ENCODE measurements around the gene MFSD2B. TPM values are rescaled to one million over a fixed set of nuclear protein-coding genes. Genes with fewer than 3 reads are reported as not detected.
"Not testable (repeated sequence)": the region's sequence is repeated elsewhere in the genome, so short reads cannot be mapped to it uniquely, and the experiment has no call there.

MFSD2B gene
- total RNA-seq, 1 experiment from 2014 or later, result 0.42 TPM

DNA sequence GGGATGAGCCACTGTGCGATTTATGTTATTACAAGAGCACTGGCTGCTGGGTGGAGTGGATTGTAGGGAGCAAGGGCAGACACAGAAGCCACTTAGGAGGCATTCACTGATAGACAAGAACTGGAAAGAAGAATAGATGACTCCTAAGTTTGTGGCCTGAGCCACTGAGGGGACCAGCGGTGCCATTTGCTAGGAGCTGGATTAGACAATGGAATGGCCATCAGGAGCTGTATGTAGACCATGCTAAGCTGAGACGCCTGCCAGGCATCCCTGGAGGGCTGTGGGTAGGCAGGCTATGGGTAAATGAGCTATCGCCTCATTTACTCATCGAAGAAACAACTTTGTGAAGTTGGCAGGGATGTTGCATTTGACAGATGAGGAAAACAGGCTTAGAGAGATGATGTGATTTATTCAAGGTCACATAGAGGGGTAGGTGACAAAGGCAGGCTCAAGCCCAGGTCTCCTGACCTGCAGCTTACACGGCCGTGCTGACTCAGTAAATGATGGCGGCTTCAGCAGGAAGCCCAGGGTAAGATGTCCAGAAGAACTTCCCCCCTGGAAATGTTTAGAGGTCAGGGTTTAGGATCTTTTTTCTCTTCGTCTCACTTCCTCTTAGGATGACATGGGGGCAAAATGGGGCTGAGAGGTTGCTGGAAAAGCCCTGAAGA, 2.8 kb downstream of the MFSD2B start:
- H3K36me3 Mint-ChIP-seq, result no peaks in the 10 kb centered on the region
- no peak for ATAC-seq
- peaks cover 9% of the 10 kb centered on the region for H3K27me3 Mint-ChIP-seq (ENCODE audit: low read depth)
- POLR2A ChIA-PET, result no interaction called here
- CTCF ChIA-PET, result interaction anchor here (0.6 to 2.3 kb wide), 5 partner anchors 47 to 188 kb away, joined by 3 to 11 read pairs (median 3); partner anchors contain the start of genes ATAD2B and SF3B6
- no peak overlapping the region for H3K4me3 Mint-ChIP-seq
- H3K9me3 Mint-ChIP-seq, result no peaks in the 10 kb centered on the region
- H3K27ac Mint-ChIP-seq, result 0 out of 2 replicates have a peak overlapping the region, but pooled peaks have one; percentile 19
- peaks cover 30% of the 10 kb centered on the region for H3K4me1 Mint-ChIP-seq
- DNase-seq (ENCODE audit: low spot score), result no peak
- TF ChIP-seq NFATC4 (CRISPR knock-in tag; IDR thresholded peaks at IDR 0.05), result no peak

DNA sequence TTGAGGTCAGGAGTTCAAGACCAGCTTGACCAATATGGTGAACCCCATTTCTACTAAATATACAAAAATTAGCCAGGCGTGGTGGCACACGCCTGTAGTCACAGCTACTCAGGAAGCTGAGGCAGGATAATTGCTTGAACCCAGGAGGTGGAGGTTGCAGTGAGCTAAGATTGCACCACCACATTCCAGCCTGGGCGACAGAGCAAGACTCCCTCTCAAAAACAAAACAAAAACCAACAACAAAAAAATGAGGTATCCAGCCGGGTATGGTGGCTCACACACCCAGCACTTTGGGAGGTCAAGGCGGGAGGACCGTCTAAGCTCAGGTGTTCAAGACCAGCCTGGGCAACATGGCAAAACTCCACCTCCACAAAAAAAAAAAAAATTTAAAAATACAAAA, 5.0 kb downstream of the MFSD2B start:
- POLR2A ChIA-PET; H3K27ac Mint-ChIP-seq; ATAC-seq; DNase-seq (ENCODE audit: low spot score); CTCF ChIA-PET; H3K9me3 Mint-ChIP-seq; H3K27me3 Mint-ChIP-seq (ENCODE audit: low read depth); H3K36me3 Mint-ChIP-seq; H3K4me3 Mint-ChIP-seq: not testable (repeated sequence)
- peak; percentile 36; the same call in 1 of the 2 replicates for TF ChIP-seq GABPB1 (CRISPR knock-in tag; IDR thresholded peaks at IDR 0.05)
- H3K4me1 Mint-ChIP-seq, result peaks cover 24% of the 10 kb centered on the region

DNA sequence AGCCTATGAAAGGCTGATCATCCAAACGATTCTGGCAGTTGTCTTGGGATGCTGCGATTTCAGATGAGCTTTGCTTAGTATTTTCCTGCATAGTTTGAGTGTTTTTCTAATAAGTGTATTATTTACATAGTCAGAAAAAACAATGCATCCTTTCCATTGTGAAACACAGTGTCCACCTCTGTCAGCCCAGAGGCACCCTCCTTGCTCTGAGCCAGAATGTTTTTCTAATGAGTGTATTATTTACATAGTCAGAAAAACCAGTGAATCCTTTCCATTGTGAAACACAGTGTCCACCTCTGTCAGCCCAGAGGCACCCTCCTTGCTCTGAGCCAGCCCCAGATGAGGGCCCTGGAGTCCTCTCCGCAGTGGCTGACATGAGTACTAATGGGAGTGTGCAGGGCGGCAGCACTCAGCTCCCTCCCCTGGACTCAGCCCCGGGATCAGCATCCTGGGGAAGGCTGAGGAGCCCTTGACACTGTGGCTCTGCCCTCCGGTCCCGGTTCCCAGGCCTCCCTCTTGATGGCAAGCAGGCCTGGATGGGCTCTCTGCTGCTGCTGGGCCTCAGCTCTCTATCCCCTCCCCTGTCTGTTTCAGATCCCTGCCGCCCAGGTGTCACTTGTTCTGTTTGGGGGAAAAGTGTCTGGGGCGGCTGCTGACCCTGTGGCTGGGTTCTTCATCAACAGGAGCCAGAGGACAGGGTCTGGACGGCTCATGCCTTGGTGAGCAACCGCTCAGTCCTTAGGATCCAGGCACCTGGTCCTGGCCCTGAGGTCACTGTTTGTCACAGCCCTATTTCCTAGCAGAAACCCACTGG, 5.9 kb downstream of the MFSD2B start:
- Mint-ChIP-seq H3K9me3 (no peaks in the 10 kb centered on the region), H3K27me3 (ENCODE audit: low read depth) (peaks cover 2% of the 10 kb centered on the region; the same call in 1 of the 2 replicates), H3K27ac (0 out of 2 replicates have a peak overlapping the region, but pooled peaks have one; percentile 26), H3K36me3 (no peaks in the 10 kb centered on the region), H3K4me1 (peaks cover 24% of the 10 kb centered on the region), H3K4me3 (no peak overlapping the region)
- TF ChIP-seq NFATC4 (CRISPR knock-in tag; IDR thresholded peaks at IDR 0.05) (no peak), GABPB1 (CRISPR knock-in tag; IDR thresholded peaks at IDR 0.05) (peak; percentile 20; the same call in 1 of the 2 replicates), FOXP1 (CRISPR knock-in tag; IDR thresholded peaks at IDR 0.05; ENCODE audit: borderline replicate concordance) (peak; percentile 19; the same call in 1 of the 2 replicates)
- ATAC-seq (peak; percentile 48), DNase-seq (ENCODE audit: low spot score) (no peak)
- ChIA-PET POLR2A (no interaction called here), CTCF (interaction anchor here (0.8 to 1.6 kb wide), 3 partner anchors 11 to 90 kb away, joined by 3 to 7 read pairs (median 5); partner anchors contain the start of gene TP53I3)

DNA sequence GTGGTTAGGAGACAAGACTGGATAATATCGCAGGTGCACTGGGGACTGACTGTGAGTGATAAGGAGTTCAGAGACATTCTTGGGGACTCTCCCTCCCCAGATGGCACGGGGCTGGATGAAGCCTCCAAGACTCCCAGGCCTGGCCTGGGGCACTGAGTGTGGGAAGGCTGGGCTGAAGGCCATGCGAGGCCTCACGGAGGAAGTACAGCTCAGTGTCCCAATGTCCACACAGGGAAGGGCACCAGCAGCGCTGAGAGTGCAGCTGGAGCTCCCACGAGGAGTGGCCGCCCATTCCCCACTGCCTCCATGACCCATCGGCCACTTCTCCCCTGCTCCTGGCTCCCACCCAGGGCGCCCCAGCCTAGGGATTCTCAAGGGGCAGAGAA, 6.5 kb downstream of the MFSD2B start:
- DNase-seq (ENCODE audit: low spot score), result no peak
- Mint-ChIP-seq H3K27ac (0 out of 2 replicates have a peak overlapping the region, but pooled peaks have one; percentile 26), H3K27me3 (ENCODE audit: low read depth) (no peaks in the 10 kb centered on the region; the same call in 1 of the 2 replicates), H3K36me3 (no peaks in the 10 kb centered on the region), H3K4me1 (peaks cover 22% of the 10 kb centered on the region), H3K4me3 (no peak overlapping the region), H3K9me3 (no peaks in the 10 kb centered on the region)
- TF ChIP-seq, protein P1, sequence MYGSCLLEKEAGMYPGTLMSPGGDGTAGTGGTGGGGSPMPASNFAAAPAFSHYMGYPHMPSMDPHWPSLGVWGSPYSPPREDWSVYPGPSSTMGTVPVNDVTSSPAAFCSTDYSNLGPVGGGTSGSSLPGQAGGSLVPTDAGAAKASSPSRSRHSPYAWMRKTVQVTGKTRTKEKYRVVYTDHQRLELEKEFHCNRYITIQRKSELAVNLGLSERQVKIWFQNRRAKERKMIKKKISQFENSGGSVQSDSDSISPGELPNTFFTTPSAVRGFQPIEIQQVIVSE (CRISPR knock-in tag; IDR thresholded peaks at IDR 0.05; ENCODE audit: borderline replicate concordance), result no peak
- TF ChIP-seq GRHL2 (CRISPR knock-in tag; IDR thresholded peaks at IDR 0.05; ENCODE audit: insufficient replicate concordance, severe bottlenecking), result no peak
- TF ChIP-seq, protein P2, sequence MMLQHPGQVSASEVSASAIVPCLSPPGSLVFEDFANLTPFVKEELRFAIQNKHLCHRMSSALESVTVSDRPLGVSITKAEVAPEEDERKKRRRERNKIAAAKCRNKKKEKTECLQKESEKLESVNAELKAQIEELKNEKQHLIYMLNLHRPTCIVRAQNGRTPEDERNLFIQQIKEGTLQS (CRISPR knock-in tag; conservative IDR thresholded peaks at IDR 0.05), result no peak
- ChIA-PET CTCF (interaction anchor here (0.8 to 1.6 kb wide), 5 partner anchors 10 to 192 kb away, joined by 3 to 7 read pairs (median 3); partner anchors contain the start of genes ATAD2B and TP53I3), POLR2A (no interaction called here)
- no peak for ATAC-seq

DNA sequence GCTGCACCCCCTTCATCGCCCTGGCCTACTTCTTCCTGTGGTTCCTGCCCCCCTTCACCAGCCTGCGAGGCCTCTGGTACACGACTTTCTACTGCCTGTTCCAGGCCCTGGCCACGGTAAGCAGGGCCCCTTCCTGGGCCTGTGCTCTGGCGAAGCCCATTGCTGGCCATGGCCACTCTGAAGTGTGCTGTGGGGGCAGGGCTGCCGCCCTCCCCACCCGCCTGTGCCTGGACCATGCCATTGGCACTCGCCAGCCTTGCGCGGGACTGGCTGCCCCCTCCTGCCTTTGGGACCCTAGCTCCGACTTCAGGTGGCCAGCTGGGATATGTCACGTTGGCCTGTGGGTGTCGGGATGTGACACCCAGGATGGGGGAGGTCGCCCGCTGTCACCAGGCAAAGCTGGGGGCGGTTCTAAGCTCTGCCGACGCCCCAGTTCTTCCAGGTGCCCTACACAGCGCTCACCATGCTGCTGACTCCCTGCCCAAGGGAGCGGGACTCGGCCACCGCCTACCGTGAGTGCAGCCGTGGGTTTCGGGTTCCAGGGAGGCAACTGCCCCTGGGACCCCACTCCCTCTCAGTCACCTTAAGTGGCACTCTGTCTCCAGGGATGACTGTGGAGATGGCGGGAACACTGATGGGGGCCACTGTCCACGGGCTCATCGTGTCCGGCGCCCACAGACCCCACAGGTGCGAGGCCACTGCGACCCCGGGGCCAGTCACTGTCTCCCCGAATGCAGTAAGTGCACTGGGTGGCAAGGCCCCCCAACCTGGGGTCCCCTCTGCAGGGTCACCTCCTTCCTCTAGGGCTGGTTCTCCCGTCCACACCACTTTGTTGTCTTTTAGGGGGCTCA, 7.2 kb downstream of the MFSD2B start:
- Mint-ChIP-seq H3K4me3 (no peak overlapping the region), H3K36me3 (no peaks in the 10 kb centered on the region), H3K27ac (no peak overlapping the region), H3K4me1 (peaks cover 29% of the 10 kb centered on the region), H3K27me3 (ENCODE audit: low read depth) (no peaks in the 10 kb centered on the region), H3K9me3 (no peaks in the 10 kb centered on the region)
- ChIA-PET POLR2A (no interaction called here), CTCF (interaction anchor here (0.8 to 1.6 kb wide), 5 partner anchors 10 to 192 kb away, joined by 3 to 7 read pairs (median 3); partner anchors contain the start of genes ATAD2B and TP53I3)
- TF ChIP-seq ZNF416 (CRISPR knock-in tag; IDR thresholded peaks at IDR 0.05) (no peak), SP1 (CRISPR knock-in tag; conservative IDR thresholded peaks at IDR 0.05) (no peak), ZNF219 (CRISPR knock-in tag; IDR thresholded peaks at IDR 0.05; ENCODE audit: borderline replicate concordance) (no peak), SMAD4 (CRISPR knock-in tag; IDR thresholded peaks at IDR 0.05) (no peak), GABPB1 (CRISPR knock-in tag; IDR thresholded peaks at IDR 0.05) (no peak), NFYB (CRISPR knock-in tag; conservative IDR thresholded peaks at IDR 0.05; ENCODE audit: low read depth) (no peak), GTF2I (CRISPR knock-in tag; conservative IDR thresholded peaks at IDR 0.05) (no peak), NFE2L1 (CRISPR knock-in tag; IDR thresholded peaks at IDR 0.05) (no peak), NR2C2 (CRISPR knock-in tag; IDR thresholded peaks at IDR 0.05) (no peak), TEAD4 (CRISPR knock-in tag; IDR thresholded peaks at IDR 0.05) (no peak), ZNF232 (CRISPR knock-in tag; IDR thresholded peaks at IDR 0.05) (no peak), CBFB (CRISPR knock-in tag; IDR thresholded peaks at IDR 0.05; ENCODE audit: low read depth) (no peak)
- TF ChIP-seq, protein P3, sequence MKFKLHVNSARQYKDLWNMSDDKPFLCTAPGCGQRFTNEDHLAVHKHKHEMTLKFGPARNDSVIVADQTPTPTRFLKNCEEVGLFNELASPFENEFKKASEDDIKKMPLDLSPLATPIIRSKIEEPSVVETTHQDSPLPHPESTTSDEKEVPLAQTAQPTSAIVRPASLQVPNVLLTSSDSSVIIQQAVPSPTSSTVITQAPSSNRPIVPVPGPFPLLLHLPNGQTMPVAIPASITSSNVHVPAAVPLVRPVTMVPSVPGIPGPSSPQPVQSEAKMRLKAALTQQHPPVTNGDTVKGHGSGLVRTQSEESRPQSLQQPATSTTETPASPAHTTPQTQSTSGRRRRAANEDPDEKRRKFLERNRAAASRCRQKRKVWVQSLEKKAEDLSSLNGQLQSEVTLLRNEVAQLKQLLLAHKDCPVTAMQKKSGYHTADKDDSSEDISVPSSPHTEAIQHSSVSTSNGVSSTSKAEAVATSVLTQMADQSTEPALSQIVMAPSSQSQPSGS (CRISPR knock-in tag; IDR thresholded peaks at IDR 0.05; ENCODE audit: borderline replicate concordance, low read depth), result no peak
- DNase-seq (ENCODE audit: low spot score), result no peak
- ATAC-seq, result no peak

Data from WTC11 (cell line).